GM12801 (cell line): ENCODE results near the gene CRB2.

Source experiments
- TF ChIP-seq, protein P1 (sequence below): IDR thresholded peaks from one replicate; pipeline ENCODE4 v1.5.1; 2011; ENCODE audit warnings: control low read depth; ENCODE audit not compliant: insufficient read length; ENCODE audit errors: extremely low read depth

The CRB2 gene

DNA sequence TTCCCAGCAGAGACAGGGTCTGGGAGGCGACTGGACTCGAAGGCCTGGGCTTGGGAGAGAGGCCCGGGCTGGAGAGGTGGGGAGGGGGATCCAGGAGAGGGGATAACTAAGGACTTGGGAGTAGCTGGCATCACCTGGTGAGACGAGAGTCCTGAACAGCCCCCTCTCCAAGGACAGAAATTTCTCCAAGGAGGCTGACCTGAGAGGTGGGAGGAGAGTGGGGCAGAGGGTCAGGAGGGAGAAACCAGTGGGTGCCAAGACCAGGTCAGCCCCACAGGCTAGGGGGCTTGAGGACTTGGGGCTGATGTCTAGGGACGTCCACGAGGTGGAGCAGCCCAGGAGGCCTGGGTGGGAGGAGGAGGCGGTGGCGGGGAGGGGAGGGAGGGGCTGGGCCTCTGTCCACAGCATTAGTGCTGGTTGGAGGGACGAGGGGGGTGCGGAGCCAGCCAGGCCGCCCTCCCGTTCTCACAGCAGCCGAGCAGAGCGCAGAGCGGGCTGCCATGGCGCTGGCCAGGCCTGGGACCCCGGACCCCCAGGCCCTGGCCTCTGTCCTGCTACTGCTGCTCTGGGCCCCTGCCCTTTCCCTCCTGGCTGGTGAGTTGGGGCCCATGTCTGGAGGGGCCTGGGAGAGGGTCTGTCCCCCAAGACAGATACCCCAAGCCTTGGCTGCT, at the start of gene CRB2:
CRB2 (plus strand) TSS at position 437 of the 671 bp plus-strand sequence; CDS start at position 501, 64 bp downstream.
- TF ChIP-seq, protein P1, sequence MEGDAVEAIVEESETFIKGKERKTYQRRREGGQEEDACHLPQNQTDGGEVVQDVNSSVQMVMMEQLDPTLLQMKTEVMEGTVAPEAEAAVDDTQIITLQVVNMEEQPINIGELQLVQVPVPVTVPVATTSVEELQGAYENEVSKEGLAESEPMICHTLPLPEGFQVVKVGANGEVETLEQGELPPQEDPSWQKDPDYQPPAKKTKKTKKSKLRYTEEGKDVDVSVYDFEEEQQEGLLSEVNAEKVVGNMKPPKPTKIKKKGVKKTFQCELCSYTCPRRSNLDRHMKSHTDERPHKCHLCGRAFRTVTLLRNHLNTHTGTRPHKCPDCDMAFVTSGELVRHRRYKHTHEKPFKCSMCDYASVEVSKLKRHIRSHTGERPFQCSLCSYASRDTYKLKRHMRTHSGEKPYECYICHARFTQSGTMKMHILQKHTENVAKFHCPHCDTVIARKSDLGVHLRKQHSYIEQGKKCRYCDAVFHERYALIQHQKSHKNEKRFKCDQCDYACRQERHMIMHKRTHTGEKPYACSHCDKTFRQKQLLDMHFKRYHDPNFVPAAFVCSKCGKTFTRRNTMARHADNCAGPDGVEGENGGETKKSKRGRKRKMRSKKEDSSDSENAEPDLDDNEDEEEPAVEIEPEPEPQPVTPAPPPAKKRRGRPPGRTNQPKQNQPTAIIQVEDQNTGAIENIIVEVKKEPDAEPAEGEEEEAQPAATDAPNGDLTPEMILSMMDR, result no peak

DNA sequence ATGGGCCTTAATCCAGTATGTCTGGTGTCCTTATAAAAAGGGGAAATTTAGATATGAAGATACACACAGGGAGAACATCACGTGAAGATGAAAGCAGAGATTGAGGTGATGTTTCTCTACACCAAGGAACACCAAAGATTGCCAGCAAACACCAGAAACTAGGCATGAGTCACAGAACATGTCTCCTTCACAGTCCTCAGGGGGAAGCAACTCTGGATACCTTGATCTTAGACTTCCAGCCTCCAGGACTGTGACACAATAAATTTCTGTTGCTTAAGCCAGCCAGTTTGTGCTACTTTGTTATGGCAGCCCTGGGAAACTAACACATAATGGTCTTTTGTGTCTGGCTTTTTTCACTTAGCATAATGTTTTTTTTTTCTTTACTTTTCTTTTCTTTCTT, 46.4 kb upstream of the CRB2 start:
- TF ChIP-seq, protein P1, result no peak

DNA sequence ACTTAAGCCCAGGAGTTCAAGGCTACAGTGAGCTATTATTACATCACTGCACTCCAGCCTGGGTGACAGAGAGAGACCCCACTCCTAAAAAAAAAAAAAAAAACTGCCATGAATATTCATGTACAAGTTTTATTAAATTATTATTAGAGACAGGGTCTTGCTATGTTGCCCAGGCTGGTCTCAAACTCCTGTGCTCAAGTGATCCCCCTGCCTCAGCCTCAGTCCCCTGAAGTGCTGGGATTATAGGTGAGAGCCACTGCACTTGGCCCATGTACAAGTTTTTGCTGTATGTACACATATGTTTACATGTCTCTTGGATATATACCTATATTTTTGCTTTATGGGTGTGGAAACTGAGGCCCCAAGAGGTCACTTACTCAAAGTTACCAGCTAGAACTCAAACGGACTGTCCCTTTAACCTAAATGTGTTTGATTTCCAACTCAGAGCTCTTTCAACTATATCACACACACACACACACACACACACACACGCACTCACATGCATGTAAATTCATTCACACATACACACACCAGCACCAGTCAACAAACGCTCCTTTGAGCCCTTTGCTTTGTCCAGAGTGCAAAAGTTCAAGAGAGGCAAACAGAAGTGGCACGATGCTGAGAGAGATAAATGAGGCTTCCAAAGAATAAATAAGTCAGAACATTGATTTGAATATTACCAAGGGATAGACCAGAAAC, 45.3 kb upstream of the CRB2 start:
- TF ChIP-seq, protein P1, result no peak

DNA sequence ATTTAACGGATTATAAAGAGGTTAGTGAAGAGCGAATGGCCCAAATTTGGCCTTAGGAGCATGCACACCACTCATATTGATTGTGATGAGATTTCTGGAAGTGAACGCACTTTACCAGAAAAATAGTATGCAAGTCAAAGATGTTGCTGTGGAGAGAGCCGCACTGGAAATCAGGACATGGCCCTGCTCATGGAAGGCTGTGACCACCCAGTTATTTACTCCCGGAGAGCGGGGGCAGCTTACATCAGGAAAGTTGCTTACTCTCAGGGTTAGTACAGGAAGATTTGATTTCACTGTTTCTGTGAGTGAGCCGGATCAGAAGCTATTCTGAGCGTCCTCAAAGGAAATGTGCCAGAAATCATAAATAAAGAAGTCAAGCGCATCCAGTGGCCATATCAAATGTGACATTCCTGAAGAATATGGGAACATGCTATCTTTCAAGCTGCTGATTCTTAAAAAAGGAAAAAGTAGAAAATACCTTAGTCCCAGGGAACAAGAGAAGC, 44.7 kb upstream of the CRB2 start:
- TF ChIP-seq, protein P1, result no peak

DNA sequence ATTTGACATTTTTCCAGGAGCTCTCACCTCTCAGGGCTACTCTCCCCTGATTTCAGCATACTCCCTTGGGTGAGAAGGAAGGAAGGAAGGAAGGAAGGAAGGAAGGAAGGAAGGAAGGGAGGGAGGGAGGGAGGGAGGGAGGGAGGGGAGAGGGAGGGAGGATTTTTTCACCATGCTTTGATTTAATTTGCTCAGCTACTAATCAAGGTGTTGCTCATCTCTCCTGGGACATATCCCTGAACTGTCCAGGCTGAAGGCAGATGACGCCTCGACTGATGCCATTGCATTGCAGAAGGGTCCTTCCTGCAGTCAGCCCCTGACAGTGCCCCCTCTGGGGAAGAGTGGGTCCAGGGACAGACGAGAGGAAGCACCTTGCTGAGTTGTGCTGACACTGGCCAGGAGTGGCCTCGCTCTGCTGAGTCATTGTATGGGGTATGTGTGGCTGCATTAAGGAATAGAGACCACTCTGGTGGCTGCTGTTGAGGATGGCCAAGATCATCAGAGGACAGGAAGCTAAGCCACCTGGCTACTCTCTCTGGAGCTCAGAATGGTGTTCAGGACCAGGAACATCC, 43.6 kb upstream of the CRB2 start:
- TF ChIP-seq, protein P1, result no peak

DNA sequence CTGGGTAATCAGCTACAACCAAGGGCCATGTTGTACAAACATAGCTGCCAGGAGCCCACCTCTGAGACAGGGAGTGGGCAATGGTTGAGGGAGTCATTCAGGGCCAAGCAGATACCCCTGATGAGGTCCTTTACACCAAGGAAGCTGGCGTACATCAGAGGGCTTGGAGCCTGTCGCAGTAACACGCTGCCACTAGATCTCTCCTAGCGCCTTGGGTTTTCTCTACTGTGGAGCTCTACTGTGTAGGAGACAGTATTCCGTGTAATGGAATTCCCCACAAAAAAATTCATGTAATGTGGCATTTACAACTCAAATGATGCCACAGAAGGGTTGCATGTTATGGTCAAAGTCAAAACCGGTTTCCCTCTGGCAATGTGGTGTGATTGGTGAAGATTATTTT, 41.4 kb upstream of the CRB2 start:
- TF ChIP-seq, protein P1, result no peak

DNA sequence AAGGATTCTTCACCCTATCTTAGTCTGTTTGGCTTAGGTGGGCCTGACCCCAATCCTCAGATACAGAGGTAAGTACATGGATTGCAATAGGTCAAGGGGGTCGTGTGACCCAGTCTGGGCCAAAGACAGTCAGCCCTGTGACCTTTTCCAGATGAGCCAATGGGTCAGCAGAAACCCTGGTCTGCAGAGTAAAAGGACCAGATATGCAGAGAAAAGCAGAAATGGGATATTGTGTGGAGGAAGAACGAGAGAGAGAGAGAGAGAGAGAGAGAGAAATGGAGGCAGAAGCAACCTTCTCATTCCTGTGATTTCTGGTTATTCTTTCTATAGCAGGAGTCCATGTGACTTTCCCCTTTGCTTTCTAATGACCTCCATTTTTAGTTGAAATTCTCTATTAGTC, 40.4 kb upstream of the CRB2 start:
- TF ChIP-seq, protein P1, result no peak
